SU-DHL-6 (cell line): ENCODE results near the gene MDH1.

Experiments
- H2AFZ ChIP-seq: fragments of 200-600 bp; sonication (generic); 2 replicates; pipeline ENCODE4 v1.6.1; 2014; ENCODE audit warnings: low read depth, mild to moderate bottlenecking, moderate library complexity, mixed read lengths, antibody characterized with exemption, low read length; ENCODE audit not compliant: severe bottlenecking
- H3F3A ChIP-seq: fragments of 200-600 bp; shearing (Covaris generic); 2 replicates; pipeline ENCODE4 v1.6.0; 2016; ENCODE audit warnings: antibody characterized with exemption, mild to moderate bottlenecking; ENCODE audit not compliant: insufficient read depth
- H3K27ac ChIP-seq: fragments of 200-600 bp; sonication (generic); 2 replicates; pipeline ENCODE4 v1.5.1; 2016; ENCODE audit warnings: low read depth, mild to moderate bottlenecking, low read length, moderate library complexity, mixed read lengths
- H3K27me3 ChIP-seq: fragments of 200-600 bp; sonication (generic), shearing (Covaris generic); 2 replicates; pipeline ENCODE4 v1.6.0; 2014; ENCODE audit warnings: mild to moderate bottlenecking, low read length
- H3K36me3 ChIP-seq: fragments of 200-600 bp; sonication (generic); 2 replicates; pipeline ENCODE4 v1.6.1; 2014; ENCODE audit warnings: mild to moderate bottlenecking, low read length, mixed read lengths
- H3K4me2 ChIP-seq: fragments of 300-600, 200-600 bp; shearing (Covaris generic), sonication (generic); 2 replicates; pipeline ENCODE4 v1.6.0; 2014; ENCODE audit warnings: low read length, low read depth, mild to moderate bottlenecking; ENCODE audit not compliant: poor library complexity, severe bottlenecking
- H3K4me3 ChIP-seq: fragments of 200-600 bp; sonication (generic); 2 replicates; pipeline ENCODE4 v1.5.1; 2014; ENCODE audit warnings: antibody characterized with exemption, low read length, mild to moderate bottlenecking, mixed read lengths; ENCODE audit not compliant: insufficient read depth, poor library complexity, severe bottlenecking
- H3K79me2 ChIP-seq: fragments of 200-600 bp; sonication (generic); 2 replicates; pipeline ENCODE4 v1.6.1; 2014; ENCODE audit warnings: mild to moderate bottlenecking, low read length, moderate library complexity; ENCODE audit not compliant: insufficient read depth
- H3K9ac ChIP-seq: fragments of 200-600 bp; sonication (generic); 2 replicates; pipeline ENCODE4 v1.7.0; 2014; ENCODE audit warnings: mild to moderate bottlenecking, low read length
- H3K9me2 ChIP-seq: fragments of 200-600 bp; sonication (generic); replicated peaks from 2 replicates; pipeline ENCODE4 v1.6.1; 2014; ENCODE audit warnings: low read length; ENCODE audit not compliant: insufficient read depth
- H3K9me3 ChIP-seq: fragments of 200-600 bp; sonication (generic); 2 replicates; pipeline ENCODE4 v1.6.1; 2014; ENCODE audit warnings: low read length, mixed read lengths; ENCODE audit not compliant: insufficient read depth
- H4K20me1 ChIP-seq: fragments of 200-600 bp; sonication (generic); 2 replicates; pipeline ENCODE4 v1.6.1; 2014; ENCODE audit warnings: low read depth, mild to moderate bottlenecking, antibody characterized with exemption, low read length, moderate library complexity, mixed read lengths
- CTCF ChIP-seq: fragments of 200-600 bp; sonication (generic); IDR thresholded peaks from one replicate; pipeline ENCODE4 v1.5.1; 2017; ENCODE audit warnings: antibody characterized with exemption, mild to moderate bottlenecking, low read length, moderate library complexity; ENCODE audit not compliant: insufficient read depth, poor library complexity, severe bottlenecking
- EZH2phosphoT487 ChIP-seq: fragments of 200-600 bp; sonication (generic), shearing (Covaris generic); conservative IDR thresholded peaks from 2 replicates; pipeline ENCODE4 v1.6.1; 2018; ENCODE audit warnings: mild to moderate bottlenecking, antibody characterized with exemption, low read length, moderate library complexity, mixed read lengths

Gene MDH1

GRCh38 chr2:63588385-63589147, at the start of gene MDH1, which contains the start of gene WDPCP:
MDH1 (plus strand) TSS chr2:63588963; CDS start chr2:63589044, 81 bp downstream.
WDPCP (minus strand) TSS chr2:63588477; CDS start chr2:63588271, 206 bp downstream.
- peaks cover 19% of the 10 kb centered on the region; the same call in 1 of the 2 replicates for H4K20me1 ChIP-seq
- peaks cover 40% of the 10 kb centered on the region for H3F3A ChIP-seq
- H2AFZ ChIP-seq = peak within 1 kb of the TSS; percentile 79
- H3K36me3 ChIP-seq = 0 out of 2 replicates have a peak, but pooled peaks cover 3% of the 10 kb centered on the region
- peak within 1 kb of the TSS; percentile 90 for H3K27ac ChIP-seq
- peak within 1 kb of the TSS; percentile 87 for H3K4me3 ChIP-seq
- peak within 1 kb of the TSS; percentile 93 for H3K4me2 ChIP-seq
- no peaks in the 10 kb centered on the region for H3K9me3 ChIP-seq
- H3K9me2 ChIP-seq = no peaks in the 10 kb centered on the region
- H3K9ac ChIP-seq = peak within 1 kb of the TSS; percentile 84
- TF ChIP-seq EZH2phosphoT487 (no peak), CTCF (no peak)
- no peaks in the 10 kb centered on the region for H3K27me3 ChIP-seq
- peaks cover 81% of the 10 kb centered on the region for H3K79me2 ChIP-seq

GRCh38 chr2:63539416-63540162, 49.2 kb upstream of the MDH1 start:
- Histone ChIP-seq H2AFZ (no peak overlapping the region), H3K27ac (no peak overlapping the region), H3K36me3 (no peaks in the 10 kb centered on the region), H3K9me2 (no peaks in the 10 kb centered on the region), H3K9ac (no peak overlapping the region), H3K4me2 (no peak overlapping the region), H3K27me3 (no peaks in the 10 kb centered on the region), H3K79me2 (peaks cover 9% of the 10 kb centered on the region; the same call in 1 of the 2 replicates), H3K4me3 (no peak overlapping the region), H3F3A (no peaks in the 10 kb centered on the region), H4K20me1 (peaks cover 6% of the 10 kb centered on the region; the same call in 1 of the 2 replicates), H3K9me3 (no peaks in the 10 kb centered on the region)
- no peak for TF ChIP-seq CTCF
- TF ChIP-seq EZH2phosphoT487 = no peak

GRCh38 chr2:63544017-63544627, 44.6 kb upstream of the MDH1 start:
- H2AFZ ChIP-seq = no peak overlapping the region
- TF ChIP-seq EZH2phosphoT487 = no peak
- peak; percentile 83 for TF ChIP-seq CTCF

More at GRCh38 chr2:63544017-63544627, 44.6 kb upstream of the MDH1 start:
- peaks cover 7% of the 10 kb centered on the region; the same call in 1 of the 2 replicates for H3F3A ChIP-seq
- H3K4me3 ChIP-seq = no peak overlapping the region
- no peaks in the 10 kb centered on the region for H3K27me3 ChIP-seq
- H4K20me1 ChIP-seq = peaks cover 12% of the 10 kb centered on the region; the same call in 1 of the 2 replicates
- no peaks in the 10 kb centered on the region for H3K9me2 ChIP-seq
- no peaks in the 10 kb centered on the region for H3K36me3 ChIP-seq
- no peak overlapping the region for H3K9ac ChIP-seq
- no peaks in the 10 kb centered on the region for H3K9me3 ChIP-seq
- H3K79me2 ChIP-seq = peaks cover 9% of the 10 kb centered on the region; the same call in 1 of the 2 replicates
- no peak overlapping the region for H3K4me2 ChIP-seq
- no peak overlapping the region for H3K27ac ChIP-seq
